ENCODE data around the gene LPP. TPM values are rescaled to one million over a fixed set of nuclear protein-coding genes. Genes with fewer than 3 reads are reported as not detected.
A peak's percentile ranks its signal among the peaks of the same experiment; 100 is the strongest.

LPP gene
- polyA plus RNA-seq, 3 donors: 26.4 to 31.9 (median 28.6) TPM

- no peak for DNase-seq (ENCODE audit: extremely low read depth in 1 of 11, low read depth in 9 of 11, low spot score in 4 of 11)
Measured at GRCh38 chr3:188209034-188209433, 55.1 kb downstream of the LPP start.

GRCh38 chr3:188209740-188210139 lies 55.8 kb downstream of the LPP start:
- DNase-seq (ENCODE audit: extremely low read depth in 1 of 11, low read depth in 9 of 11, low spot score in 4 of 11): no peak

- no peak for DNase-seq (ENCODE audit: extremely low read depth in 1 of 11, low read depth in 9 of 11, low spot score in 4 of 11)
Measured at GRCh38 chr3:188211476-188211875, 57.5 kb downstream of the LPP start.

- peak in 1 of 11 donors; percentile 33 for DNase-seq (ENCODE audit: extremely low read depth in 1 of 11, low read depth in 9 of 11, low spot score in 4 of 11)
Measured at GRCh38 chr3:188212308-188212969, 58.5 kb downstream of the LPP start.

- no peak for DNase-seq (ENCODE audit: extremely low read depth in 1 of 11, low read depth in 9 of 11, low spot score in 4 of 11)
Measured at GRCh38 chr3:188214442-188214841, 60.5 kb downstream of the LPP start.

- no peak for DNase-seq (ENCODE audit: extremely low read depth in 1 of 11, low read depth in 9 of 11, low spot score in 4 of 11)
Measured at GRCh38 chr3:188215129-188215528, 61.2 kb downstream of the LPP start.

GRCh38 chr3:188217011-188217463 lies 63.1 kb downstream of the LPP start:
- DNase-seq (ENCODE audit: extremely low read depth in 1 of 11, low read depth in 9 of 11, low spot score in 4 of 11): no peak

- no peak for DNase-seq (ENCODE audit: extremely low read depth in 1 of 11, low read depth in 9 of 11, low spot score in 4 of 11)
Measured at GRCh38 chr3:188217726-188218125, 63.8 kb downstream of the LPP start.

- DNase-seq (ENCODE audit: extremely low read depth in 1 of 11, low read depth in 9 of 11, low spot score in 4 of 11): no peak
Measured at GRCh38 chr3:188218603-188219002, 64.6 kb downstream of the LPP start.

GRCh38 chr3:188219147-188219546 lies 65.2 kb downstream of the LPP start:
- DNase-seq (ENCODE audit: extremely low read depth in 1 of 11, low read depth in 9 of 11, low spot score in 4 of 11): no peak

GRCh38 chr3:188220097-188220788 lies 66.3 kb downstream of the LPP start:
- no peak for DNase-seq (ENCODE audit: extremely low read depth in 1 of 11, low read depth in 9 of 11, low spot score in 4 of 11)

- no peak for DNase-seq (ENCODE audit: extremely low read depth in 1 of 11, low read depth in 9 of 11, low spot score in 4 of 11)
Measured at GRCh38 chr3:188220988-188221818, 67.2 kb downstream of the LPP start.

- no peak for DNase-seq (ENCODE audit: extremely low read depth in 1 of 11, low read depth in 9 of 11, low spot score in 4 of 11)
Measured at GRCh38 chr3:188223936-188224335, 70.0 kb downstream of the LPP start.

GRCh38 chr3:188227442-188227841 lies 73.5 kb downstream of the LPP start:
- DNase-seq (ENCODE audit: extremely low read depth in 1 of 11, low read depth in 9 of 11, low spot score in 4 of 11): no peak

GRCh38 chr3:188229177-188229576 lies 75.2 kb downstream of the LPP start:
- no peak for DNase-seq (ENCODE audit: extremely low read depth in 1 of 11, low read depth in 9 of 11, low spot score in 4 of 11)

- no peak for DNase-seq (ENCODE audit: extremely low read depth in 1 of 11, low read depth in 9 of 11, low spot score in 4 of 11)
Measured at GRCh38 chr3:188229726-188230125, 75.8 kb downstream of the LPP start.

- no peak for DNase-seq (ENCODE audit: extremely low read depth in 1 of 11, low read depth in 9 of 11, low spot score in 4 of 11)
Measured at GRCh38 chr3:188230962-188231361, 77.0 kb downstream of the LPP start.

GRCh38 chr3:188231456-188231855 lies 77.5 kb downstream of the LPP start:
- DNase-seq (ENCODE audit: extremely low read depth in 1 of 11, low read depth in 9 of 11, low spot score in 4 of 11): no peak

GRCh38 chr3:188232656-188233055 lies 78.7 kb downstream of the LPP start:
- no peak for DNase-seq (ENCODE audit: extremely low read depth in 1 of 11, low read depth in 9 of 11, low spot score in 4 of 11)

GRCh38 chr3:188233320-188233719 lies 79.4 kb downstream of the LPP start:
- DNase-seq (ENCODE audit: extremely low read depth in 1 of 11, low read depth in 9 of 11, low spot score in 4 of 11): no peak

Data from renal cortex interstitium (tissue), 11 donors.